GM18907 (cell line): Measurements from ENCODE around the gene ALKBH7.
"Not testable (repeated sequence)": the region's sequence is repeated elsewhere in the genome, so short reads cannot be mapped to it uniquely, and the experiment has no call there.

Experiments used
- ATAC-seq: cut with Tn5 transposase; IDR thresholded peaks from one replicate; pipeline ENCODE4 v1.9.1; 2021; ENCODE audit warnings: mild to moderate bottlenecking, moderate library complexity; ENCODE audit not compliant: unreplicated experiment

Gene ALKBH7, protein sequence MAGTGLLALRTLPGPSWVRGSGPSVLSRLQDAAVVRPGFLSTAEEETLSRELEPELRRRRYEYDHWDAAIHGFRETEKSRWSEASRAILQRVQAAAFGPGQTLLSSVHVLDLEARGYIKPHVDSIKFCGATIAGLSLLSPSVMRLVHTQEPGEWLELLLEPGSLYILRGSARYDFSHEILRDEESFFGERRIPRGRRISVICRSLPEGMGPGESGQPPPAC

DNA sequence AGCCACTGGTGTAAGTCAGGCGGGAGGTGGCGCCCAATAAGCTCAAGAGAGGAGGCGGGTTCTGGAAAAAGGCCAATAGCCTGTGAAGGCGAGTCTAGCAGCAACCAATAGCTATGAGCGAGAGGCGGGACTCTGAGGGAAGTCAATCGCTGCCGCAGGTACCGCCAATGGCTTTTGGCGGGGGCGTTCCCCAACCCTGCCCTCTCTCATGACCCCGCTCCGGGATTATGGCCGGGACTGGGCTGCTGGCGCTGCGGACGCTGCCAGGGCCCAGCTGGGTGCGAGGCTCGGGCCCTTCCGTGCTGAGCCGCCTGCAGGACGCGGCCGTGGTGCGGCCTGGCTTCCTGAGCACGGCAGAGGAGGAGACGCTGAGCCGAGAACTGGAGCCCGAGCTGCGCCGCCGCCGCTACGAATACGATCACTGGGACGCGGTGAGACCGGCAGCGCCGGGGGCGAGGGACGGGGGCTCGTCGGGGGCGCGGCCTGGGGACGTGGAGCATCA, at the start of gene ALKBH7:
TSS of gene ALKBH7 (plus strand) at position 201 of the 502 bp plus-strand sequence. CDS start at position 228, 27 bp downstream.
- peak; percentile 78 for ATAC-seq

DNA sequence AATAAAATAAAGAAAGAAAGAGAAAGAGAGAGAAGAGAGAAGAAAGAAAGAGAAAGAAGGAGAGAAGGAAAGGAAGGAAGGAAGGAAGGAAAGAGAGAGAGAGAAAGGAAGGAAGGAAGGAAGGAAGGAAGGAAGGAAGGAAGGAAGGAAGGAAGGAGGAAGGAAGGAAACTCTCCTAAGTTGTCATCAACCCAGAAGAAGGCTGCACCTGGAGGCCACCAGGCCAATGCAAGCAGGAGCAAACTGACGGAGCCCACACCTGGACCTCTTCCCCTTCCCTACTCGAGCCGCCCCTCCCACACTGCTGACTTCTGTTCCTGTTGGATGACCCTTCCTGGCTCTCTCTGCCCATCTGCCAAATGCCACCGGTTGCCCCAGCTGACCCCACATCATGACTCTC, 47.8 kb upstream of the ALKBH7 start:
- ATAC-seq = no peak

DNA sequence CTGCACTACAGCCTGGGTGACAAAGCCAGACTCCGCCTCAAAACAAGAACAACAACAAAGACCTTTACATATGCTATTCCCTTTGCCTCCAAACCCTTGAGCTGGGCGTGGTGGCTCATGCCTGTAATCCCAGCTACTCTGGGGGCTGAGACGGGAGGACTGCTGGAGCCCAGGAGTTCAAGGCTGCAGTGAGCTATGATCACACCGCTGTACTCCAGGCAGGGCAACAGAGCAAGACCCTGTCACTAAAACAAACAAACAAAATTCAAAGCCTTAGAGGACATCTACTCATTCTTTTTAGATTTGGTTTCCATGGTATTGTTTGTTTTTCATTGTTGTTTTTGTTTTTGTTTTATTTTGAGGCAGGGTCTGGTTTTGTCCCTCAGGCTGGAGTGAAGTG, 47.0 kb upstream of the ALKBH7 start:
- ATAC-seq = no peak

DNA sequence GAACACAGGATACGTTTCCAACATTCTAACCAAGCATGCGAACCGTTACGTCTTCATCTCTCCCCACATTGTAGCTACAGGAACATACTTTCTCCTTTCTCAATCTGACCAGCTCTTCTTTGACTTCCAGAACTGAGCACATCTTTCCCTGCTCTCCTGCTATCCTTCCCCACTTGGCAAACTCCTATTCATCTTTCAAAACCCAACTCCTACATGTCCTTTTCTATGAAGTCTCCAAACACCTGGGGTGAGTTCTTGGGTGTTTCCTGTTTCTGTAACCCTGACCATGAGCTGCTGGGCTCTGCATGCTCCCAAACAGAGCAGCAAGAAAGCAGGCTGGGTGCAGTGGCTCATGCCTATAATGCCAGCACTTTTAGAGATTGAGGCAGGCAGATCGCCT, 45.8 kb upstream of the ALKBH7 start:
- ATAC-seq = no peak

DNA sequence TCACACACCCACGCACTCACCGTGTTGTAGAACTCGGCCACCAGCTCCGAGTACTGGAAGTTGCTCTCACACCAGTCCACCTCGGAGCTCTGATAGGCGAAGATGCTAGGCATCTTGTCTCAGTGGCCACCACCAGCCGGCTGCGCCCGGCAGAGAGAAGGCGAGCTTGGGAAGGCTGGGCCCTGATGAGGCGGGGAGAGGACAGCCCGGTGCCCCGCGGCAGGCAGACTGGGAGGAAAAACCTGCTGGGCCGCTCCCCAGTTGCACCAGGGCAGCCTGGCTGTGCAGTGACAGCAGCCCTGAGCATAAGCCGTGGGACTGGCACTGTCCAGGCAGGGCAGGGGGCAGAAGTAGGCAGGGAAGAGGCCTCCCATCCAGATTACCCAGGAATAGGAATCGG, 39.2 kb upstream of the ALKBH7 start, which contains the start of gene ACER1:
TSS of gene ACER1 (minus strand) at position 174 of the 400 bp plus-strand sequence. CDS start at position 113, 61 bp downstream.
- ATAC-seq = no peak

DNA sequence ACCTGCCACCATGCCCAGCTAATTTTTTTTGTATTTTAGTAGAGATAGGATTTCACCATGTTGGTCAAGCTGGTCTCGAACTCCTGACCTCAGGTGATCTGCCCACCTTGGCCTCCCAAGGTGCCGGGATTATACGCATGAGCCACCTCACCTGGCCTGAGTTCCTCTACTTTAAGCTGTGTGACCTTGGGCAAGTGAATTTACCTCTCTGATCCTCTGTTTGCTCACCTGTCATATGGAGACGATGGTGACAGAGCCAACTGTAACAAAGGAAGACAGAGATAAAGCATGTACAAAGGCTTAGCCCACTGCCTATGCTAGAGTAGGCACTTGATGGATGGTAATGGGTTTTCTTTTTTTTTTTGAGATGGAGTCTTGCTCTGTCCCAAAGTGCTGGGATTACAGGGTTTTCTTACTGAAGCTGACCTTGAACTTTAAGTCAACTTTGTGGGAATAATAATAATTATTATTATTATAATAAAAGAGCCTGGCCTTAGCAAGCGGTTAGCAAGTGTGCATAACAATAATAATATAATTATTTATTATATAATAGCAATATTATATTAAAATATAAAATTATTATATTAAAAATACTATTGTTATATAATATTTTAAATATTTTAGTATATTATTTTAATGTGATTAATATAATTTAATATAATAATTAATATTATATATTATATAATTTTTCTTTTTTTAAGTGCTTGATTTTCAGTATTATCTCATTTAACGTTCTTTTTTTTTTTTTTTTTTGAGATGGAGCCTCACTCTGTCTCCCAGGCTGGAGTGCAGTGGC, 37.9 kb upstream of the ALKBH7 start:
- no peak for ATAC-seq

DNA sequence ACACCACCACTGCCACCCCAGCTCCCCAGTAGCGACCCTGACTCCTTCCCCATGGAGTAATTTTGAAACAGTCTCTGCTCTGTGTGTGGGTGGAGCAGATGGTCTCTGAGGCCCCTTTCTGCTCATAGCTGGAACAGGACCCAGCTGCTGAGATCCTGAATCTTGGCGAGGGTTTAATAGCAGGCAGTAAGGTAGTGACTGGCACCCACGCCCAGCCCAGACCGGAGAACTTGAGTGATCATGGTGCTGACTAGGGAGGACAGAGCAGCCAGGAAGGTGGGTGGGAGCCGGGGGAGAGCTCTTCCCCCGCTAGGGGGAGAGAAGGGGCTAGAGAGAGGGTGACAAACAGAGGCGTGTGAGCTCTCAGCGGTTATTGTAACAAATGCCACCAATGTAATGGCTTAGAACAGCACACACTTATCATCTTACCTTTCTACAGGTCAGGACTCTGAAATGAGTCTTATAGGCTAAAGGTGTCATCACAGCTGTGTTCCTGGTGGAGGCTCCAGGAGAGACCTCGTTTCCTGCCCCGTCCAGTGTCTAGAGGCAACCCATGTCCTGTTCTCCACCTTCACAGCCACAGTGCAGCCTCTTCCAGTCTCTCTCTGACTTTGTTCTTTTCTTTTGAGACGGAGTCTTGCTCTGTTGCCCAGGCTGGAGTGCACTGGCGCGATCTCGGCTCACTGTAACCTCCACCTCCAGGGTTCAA, 31.9 kb upstream of the ALKBH7 start:
- ATAC-seq = no peak

DNA sequence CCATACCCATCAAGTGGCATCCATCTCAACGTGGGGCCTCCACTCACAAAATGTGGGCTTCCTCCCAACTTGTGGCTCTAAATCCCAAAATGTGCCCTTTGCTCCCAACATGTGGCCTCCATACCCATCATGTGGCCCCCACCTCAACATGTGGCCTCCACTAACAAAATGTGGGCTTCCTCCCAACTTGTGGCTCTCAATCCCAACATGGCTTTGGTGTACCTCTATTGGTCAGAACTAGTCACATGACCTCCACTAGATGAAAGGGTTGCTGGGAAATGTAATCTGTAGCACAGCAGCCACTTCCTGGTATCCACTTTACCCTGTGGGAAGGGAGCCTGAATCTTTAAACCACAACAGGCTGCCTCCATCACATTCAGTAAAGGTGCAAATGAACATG, 29.1 kb upstream of the ALKBH7 start:
- ATAC-seq = no peak

DNA sequence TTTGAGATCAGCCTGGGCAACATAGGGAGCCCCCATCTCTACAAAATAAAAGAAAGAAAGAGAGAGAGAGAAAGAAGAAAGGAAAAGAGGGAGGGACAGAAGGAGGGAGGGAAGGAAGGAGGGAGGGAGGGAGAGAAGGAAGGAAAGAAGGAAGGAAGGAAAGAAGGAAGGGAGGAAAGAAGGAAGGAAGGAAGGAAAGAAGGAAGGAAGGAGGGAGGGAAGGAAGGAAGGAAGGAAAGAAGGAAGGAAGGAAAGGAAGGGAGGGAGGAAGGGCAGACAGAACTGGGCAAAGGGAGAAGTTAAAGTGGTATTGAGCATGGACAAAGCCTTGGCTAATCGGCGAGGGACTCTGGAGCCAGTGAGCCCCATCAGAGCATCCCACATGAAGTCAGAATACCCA, 23.3 kb upstream of the ALKBH7 start:
- not testable (repeated sequence) for ATAC-seq

DNA sequence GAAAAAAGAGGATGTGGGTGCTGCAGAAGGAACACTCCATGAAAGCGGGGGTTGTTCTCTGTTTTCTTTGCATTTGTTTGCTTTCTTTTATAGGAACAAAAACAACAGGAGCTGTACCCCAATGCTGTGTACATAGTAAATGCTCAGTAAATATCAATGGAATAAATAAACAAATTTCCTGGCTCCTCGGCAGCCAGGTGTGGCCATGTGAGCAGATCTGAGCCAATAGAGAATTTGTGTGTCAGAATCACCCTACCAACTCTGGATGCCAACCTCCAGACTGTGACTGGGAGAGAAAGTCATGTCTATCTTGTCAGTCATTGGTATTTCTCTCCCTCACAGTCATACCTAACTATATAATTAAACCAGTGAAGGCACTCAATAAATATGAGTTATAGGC, 21.9 kb upstream of the ALKBH7 start:
- no peak for ATAC-seq

DNA sequence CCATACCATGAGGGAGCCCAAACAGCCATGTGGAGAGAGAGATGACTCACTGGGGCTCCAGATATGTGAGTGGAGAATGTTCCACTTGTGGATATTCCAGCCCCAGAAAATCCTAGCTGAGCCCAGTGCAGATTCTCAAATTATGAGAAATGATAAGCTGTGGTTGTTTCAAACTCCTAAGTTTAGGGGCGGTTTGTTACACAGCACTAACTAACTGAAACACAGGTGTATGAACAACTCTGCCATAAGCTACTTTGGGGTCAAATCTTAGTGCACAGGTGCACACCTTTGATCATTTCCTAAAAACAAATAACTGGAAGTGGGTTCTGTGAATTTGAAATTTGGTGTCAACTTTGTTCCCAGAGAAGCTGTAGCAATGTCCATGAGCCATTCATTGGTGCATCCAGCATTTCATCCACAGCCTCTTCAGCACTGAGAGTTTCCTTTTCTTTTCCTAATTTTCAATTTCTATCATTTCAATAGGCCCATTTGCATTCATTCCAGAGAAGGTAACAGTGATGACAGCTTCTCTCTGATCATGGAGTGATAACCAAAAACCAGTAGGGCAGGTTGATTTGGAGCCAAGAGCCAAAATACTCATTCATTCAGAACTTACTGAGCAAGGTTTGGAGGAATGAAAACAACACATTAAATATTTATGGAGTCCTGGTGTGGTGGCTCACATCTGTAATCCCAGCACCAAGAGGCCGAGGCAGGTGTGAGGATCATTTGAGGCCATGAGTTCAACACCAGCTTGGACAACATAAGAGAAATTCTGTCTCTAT, 20.0 kb upstream of the ALKBH7 start:
- ATAC-seq = no peak

DNA sequence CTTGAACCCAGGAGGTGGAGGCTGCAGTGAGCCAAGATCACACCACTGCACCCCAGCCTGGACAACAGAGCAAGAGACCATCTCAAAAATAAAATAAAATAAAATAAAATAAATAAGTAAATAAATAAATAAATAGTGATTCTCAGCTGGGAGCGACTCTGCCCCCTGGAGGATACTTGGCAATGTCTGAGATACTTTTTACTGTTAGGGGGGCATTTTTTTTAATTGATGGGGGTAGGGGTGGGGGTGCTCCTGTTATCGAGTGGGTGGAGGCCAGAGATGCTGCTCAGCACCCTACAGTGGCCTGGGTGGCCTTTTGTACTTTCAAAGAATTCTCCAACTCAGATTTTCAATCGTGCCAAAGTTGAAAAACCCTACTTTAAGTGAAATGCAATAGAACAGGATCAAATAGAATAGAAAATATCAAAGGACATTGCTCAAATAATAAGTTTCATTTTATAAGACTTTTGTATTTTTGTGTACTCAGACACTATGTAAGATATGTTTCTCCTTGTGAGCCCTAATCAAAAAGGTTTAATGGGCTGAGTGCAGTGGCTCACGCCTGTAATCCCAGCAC, 18.4 kb upstream of the ALKBH7 start:
- ATAC-seq = no peak

DNA sequence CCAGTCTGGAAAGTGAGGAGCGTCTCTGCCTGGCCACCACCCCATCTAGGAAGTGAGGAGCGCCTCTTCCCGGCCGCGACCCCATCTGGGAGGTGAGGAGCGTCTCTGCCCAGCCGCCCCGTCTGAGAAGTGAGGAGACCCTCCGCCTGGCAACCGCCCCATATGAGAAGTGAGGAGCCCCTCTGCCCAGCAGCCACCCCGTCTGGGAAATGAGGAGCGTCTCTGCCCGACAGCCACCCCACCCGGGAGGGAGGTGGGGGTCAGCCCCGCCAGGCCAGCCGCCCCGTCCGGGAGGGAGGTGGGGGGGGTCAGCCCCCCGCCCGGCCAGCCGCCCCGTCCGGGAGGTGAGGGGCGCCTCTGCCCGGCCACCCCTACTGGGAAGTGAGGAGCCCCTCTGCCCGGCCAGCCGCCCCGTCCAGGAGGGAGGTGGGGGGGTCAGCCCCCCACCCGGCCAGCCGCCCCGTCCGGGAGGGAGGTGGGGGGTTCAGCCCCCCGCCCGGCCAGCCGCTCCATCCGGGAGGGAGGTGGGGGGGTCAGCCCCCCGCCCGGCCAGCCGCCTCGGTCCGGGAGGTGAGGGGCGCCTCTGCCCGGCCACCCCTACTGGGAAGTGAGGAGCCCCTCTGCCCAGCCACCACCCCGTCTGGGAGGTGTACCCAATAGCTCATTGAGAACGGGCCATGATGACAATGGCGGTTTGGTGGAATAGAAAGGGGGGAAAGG, 17.1 kb upstream of the ALKBH7 start:
- ATAC-seq = not testable (repeated sequence)

DNA sequence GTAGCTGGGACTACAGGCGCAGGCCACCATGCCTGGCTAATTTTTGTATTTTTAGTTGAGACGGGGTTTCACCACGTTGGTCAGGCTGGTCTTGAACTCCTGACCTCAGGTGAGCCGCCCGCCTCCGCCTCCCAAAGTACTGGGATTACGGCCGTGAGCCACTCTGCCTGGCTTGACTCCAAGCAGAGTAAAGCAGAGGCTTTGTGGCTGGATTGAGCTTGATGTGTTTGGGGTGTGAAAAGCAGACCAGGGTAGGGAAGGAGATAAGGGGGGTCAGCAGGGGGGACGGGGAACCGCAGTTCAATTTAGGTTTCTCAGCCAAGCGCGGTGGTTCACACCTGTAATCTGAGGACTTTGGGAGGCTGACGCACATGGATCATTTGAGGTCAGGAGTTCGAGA, 15.4 kb upstream of the ALKBH7 start:
- ATAC-seq = no peak

DNA sequence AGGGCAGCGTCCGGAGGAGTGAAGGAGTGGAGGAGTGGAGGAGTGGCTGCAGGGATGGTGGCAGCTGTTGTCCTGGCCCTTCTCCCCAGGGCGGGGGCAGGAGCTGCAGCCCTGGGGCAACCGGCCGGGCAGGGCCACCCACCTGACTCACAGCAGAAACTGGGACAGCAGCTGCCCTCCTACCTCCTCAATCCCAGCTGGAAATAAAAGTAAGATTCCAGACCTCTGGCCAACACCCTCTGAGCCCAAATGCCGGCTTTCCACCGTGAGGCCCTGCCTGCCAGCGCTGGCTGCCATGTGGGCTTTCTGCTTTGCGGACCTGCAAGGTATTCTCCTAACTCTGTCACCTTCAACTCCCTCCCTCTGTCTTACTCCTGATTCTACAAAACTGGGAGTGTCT, 14.6 kb upstream of the ALKBH7 start:
- ATAC-seq = no peak

DNA sequence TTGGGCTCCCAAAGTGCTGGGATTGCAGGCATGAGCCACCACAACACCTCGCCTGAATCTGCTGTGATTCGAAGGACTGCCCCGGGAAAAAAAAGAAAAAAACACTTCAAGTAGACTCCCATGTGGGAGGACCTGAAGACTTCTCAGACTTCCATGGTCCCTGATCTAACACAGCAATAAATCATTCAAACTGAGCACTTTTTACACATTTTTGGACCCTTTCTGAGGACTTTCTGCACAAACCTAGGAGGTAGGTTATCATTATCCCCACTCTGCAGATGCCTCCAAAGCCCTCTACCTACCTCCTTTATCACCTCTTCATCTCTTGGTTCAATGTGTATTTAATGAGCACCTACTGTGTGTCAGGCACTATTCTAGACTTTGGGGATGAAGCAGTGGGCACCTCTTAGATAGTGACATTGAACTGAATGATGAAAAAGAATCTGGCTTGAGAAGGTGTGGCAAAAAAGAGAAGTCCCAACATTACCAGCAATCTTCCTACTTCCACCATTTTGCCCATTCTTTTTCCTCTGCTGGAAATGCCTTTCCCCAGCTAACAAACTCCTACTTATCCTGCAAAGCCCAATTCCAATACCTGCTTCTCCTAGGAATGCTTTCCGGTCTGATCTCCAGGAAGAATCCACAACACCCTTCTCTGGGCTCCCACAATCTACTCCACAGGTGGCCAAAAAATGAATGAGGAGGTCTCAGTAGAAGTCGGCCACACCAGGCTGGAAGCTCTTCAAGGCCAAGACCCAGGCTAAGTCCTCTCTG, 12.8 kb upstream of the ALKBH7 start:
- ATAC-seq = no peak

DNA sequence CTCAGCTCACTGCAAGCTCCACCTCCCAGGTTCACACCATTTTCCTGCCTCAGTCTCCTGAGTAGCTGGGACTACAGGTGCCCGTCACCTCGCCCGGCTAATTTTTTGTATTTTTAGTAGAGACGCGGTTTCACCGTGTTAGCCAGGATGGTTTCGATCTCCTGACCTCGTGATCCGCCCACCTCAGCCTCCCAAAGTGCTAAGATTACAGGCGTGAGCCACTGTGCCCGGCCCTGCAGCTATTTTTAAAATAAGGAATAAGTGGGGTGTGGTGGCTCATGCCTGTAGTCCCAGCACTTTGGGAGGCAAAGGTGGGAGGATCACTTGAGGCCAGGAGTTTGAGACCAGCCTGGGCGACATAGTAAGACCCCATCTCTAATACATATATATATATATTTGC, 12.1 kb upstream of the ALKBH7 start:
- ATAC-seq = not testable (repeated sequence)

DNA sequence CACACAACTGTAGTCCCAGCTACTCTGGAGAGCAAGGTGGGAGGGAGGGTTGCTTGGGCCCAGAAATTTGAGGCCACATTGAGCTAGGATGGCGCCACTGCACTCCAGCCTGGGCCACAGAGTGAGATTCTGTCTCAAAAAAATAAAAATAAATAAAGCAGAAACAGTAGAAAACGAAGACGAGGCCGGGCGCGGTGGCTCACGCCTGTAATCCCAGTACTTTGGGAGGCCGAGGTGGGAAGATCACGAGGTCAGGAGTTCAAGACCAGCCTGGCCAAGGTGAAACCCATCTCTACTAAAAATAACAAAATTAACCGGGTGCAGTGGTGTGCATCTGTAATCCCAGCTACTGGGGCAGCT, 11.8 kb upstream of the ALKBH7 start:
- not testable (repeated sequence) for ATAC-seq

DNA sequence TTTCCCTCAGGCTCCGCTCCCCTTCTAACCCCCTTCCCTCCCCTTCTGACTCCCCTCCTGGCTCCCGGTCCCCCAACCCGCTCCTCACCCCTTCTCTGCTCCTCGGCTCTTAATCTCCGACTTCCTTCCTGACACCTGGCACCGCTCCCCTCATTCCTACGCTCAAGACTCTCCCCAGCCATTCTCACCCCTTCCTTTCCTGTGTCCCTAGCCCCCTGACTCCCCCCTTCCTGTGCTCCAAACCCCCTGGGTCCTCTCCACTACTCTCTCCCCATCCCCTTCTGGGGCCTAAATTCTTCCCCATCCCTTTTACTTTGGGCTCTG, 10.6 kb upstream of the ALKBH7 start:
- ATAC-seq = no peak
